Spleen (tissue), 11 donors: ENCODE results near the gene PRR5L. TPM values are rescaled to one million over a fixed set of nuclear protein-coding genes. Genes with fewer than 3 reads are reported as not detected.

Experiments used
- DNase-seq: peaks from one replicate; pipeline ENCODE4 v3.0.0-alpha.2; 2020
- H3K27ac ChIP-seq, 8 donors: fragments of 200-600 bp; sonication (generic) in 7 of 8; 1 replicate in 4 of 8; 2 replicates in 4 of 8; pipeline versions ENCODE4 v1.5.0 to v1.8.0; 2016 to 2021; ENCODE audit warnings: inconsistent platforms in 4 of 8, mild to moderate bottlenecking in 4 of 8, moderate library complexity in 1 of 8
- H3K27me3 ChIP-seq, 7 donors: fragments of 200-600 bp; sonication (generic) in 6 of 7; replicated peaks in 1 of 7; 1 replicate in 4 of 7; 2 replicates in 3 of 7; pipeline versions ENCODE4 v1.5.0 to v1.8.0; 2016 to 2021; ENCODE audit warnings: inconsistent platforms in 3 of 7, mild to moderate bottlenecking in 1 of 7
- H3K36me3 ChIP-seq, 6 donors: fragments of 200-600 bp; sonication (generic) in 5 of 6; 1 replicate in 4 of 6; 2 replicates in 2 of 6; pipeline versions ENCODE4 v1.5.0 to v1.8.0; 2016 to 2021; ENCODE audit warnings: inconsistent platforms in 2 of 6
- H3K4me1 ChIP-seq, 6 donors: fragments of 200-600 bp; sonication (generic) in 5 of 6; 1 replicate in 3 of 6; 2 replicates in 3 of 6; pipeline versions ENCODE4 v1.5.0 to v1.8.0; 2016 to 2021; ENCODE audit warnings: inconsistent platforms in 3 of 6
- H3K4me3 ChIP-seq, 8 donors: fragments of 200-600 bp; sonication (generic) in 7 of 8; 1 replicate in 4 of 8; 2 replicates in 4 of 8; pipeline versions ENCODE4 v1.5.0 to v1.8.0; 2016 to 2021; ENCODE audit warnings: inconsistent platforms in 4 of 8, mild to moderate bottlenecking in 4 of 8, moderate library complexity in 2 of 8
- H3K9me3 ChIP-seq, 8 donors: fragments of 200-600 bp; sonication (generic) in 7 of 8; 1 replicate in 4 of 8; 2 replicates in 4 of 8; pipeline versions ENCODE4 v1.5.0 to v1.8.0; 2016 to 2021; ENCODE audit warnings: inconsistent platforms in 4 of 8
- POLR2A ChIP-seq, 3 donors: fragments of 450-650 bp; IDR thresholded peaks; one replicate each; pipeline ENCODE4 v1.5.1; 2017; ENCODE audit warnings: antibody characterized with exemption in 3 of 3, mild to moderate bottlenecking in 1 of 3
- POLR2AphosphoS5 ChIP-seq, 3 donors: sonication (generic); formaldehyde crosslinking; IDR thresholded peaks; one replicate each; pipeline ENCODE4 v1.5.1; 2017; ENCODE audit warnings: antibody characterized with exemption in 3 of 3
- WGBS, 5 donors: extraction: QIAGEN DNeasy Blood & Tissue Kit in 3 of 5; methylation state at CpG; one replicate each; pipeline versions ENCODE4 v1.1.5 to v1.1.7; 2013 to 2018; 5-methylcytosine and 5-hydroxymethylcytosine counted together
- intact Hi-C: fragments of 100-400 bp; cut with DNase I; formaldehyde crosslinking; loops from one replicate; pipeline ENCODE4 v1.15.0; 2023; ENCODE audit warnings: low total_unique reads
- polyA plus RNA-seq, 3 donors: library from polyadenylated mRNA; stranded (reverse); fragments of 200-250 nt; gene quantifications; one replicate each; pipeline ENCODE4 v1.2.1, GENCODE V29; 2013
- total RNA-seq, 7 donors: library from RNA; depleted of rRNA in 3 of 7; stranded (reverse); fragments of >200 nt in 3 of 7; fragmentation: NEBNext Ultra II Directional in 4 of 7; extraction: Animal tissue kit (Norgen Biotek cat#: 25700) in 4 of 7; gene quantifications; one replicate each; pipeline versions ENCODE4 v1.1.0 to v1.2.1, GENCODE V29; 2016 to 2021
- TF ChIP-seq, protein P1 (sequence below), 11 experiments: fragments of 200-600 bp in 7 of 11; fragments of 450-650 bp in 4 of 11; sonication (generic) in 4 of 11; IDR thresholded peaks in 8 of 11; conservative IDR thresholded peaks in 3 of 11; 1 replicate in 7 of 11; 2 replicates in 4 of 11; pipeline versions ENCODE4 v1.4.0 to v1.8.0; 2016 to 2021; ENCODE audit warnings: antibody characterized with exemption in 11 of 11, inconsistent platforms in 4 of 11, mild to moderate bottlenecking in 1 of 11
- donor health status: healthy with polysubstance abuse.
- donor health status: DM: no; HTN: no; CAD: no; lungs with moderate emphysema.
- donor health status: DM: no; HTN: no; CAD: no.
- donor health status: Bipolar disorder and iron deficiency.
- donor health status: healthy.
- donor health status: DM: no; HTN: no; CAD: no.
- donor health status: DM: yes; HTN: yes; CAD: no.

Gene PRR5L
- total and polyA plus RNA-seq, 10 donors, result 10.7 to 330 (median 140) TPM

- intact Hi-C loops, result no loop called here
- no peak for DNase-seq
- 83 to 100% (median 92%) methylated on average over 1 of the region's 1 CpG for WGBS, 5 donors
- Histone ChIP-seq H3K36me3 (peaks cover 0 to 42% (median 15%) of the 10 kb centered on the region in 6 donors), H3K4me3 (no peak overlapping the region), H3K27me3 (no peaks in the 10 kb centered on the region), H3K27ac (no peak overlapping the region), H3K4me1 (peaks cover 0 to 7% (median 0%) of the 10 kb centered on the region in 6 donors), H3K9me3 (no peaks in the 10 kb centered on the region)
- no peak for TF ChIP-seq POLR2A (IDR thresholded peaks at IDR 0.05)
- peak in 1 of 3 donors; percentile 41 for TF ChIP-seq POLR2AphosphoS5 (IDR thresholded peaks at IDR 0.05)
These were observed 171.8 kb downstream of the PRR5L start for GRCh38 chr11:36467916-36468315.

DNA sequence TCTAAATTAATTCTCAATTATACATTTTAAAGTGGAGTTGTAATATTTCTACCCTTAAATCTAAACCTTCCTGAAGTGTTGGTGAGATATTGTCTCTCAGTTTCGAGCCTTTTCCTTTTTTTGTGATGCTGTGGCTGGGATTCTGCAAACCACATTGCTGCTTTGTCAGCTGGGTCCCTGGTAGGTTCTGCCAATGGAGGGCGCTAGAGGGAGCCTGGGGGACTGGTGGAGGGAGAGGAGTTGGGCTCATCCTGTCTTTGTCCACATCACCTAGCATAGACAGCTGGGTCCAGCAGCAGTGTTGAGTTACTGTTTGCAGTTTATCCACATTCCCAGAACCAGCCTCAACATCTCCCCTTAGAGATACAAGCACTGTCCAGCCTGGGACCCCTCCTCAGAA is 173.0 kb downstream of the PRR5L start:
- no peak for TF ChIP-seq POLR2AphosphoS5 (IDR thresholded peaks at IDR 0.05)
- TF ChIP-seq POLR2A (IDR thresholded peaks at IDR 0.05), result no peak
- TF ChIP-seq, protein P1, sequence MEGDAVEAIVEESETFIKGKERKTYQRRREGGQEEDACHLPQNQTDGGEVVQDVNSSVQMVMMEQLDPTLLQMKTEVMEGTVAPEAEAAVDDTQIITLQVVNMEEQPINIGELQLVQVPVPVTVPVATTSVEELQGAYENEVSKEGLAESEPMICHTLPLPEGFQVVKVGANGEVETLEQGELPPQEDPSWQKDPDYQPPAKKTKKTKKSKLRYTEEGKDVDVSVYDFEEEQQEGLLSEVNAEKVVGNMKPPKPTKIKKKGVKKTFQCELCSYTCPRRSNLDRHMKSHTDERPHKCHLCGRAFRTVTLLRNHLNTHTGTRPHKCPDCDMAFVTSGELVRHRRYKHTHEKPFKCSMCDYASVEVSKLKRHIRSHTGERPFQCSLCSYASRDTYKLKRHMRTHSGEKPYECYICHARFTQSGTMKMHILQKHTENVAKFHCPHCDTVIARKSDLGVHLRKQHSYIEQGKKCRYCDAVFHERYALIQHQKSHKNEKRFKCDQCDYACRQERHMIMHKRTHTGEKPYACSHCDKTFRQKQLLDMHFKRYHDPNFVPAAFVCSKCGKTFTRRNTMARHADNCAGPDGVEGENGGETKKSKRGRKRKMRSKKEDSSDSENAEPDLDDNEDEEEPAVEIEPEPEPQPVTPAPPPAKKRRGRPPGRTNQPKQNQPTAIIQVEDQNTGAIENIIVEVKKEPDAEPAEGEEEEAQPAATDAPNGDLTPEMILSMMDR (IDR thresholded peaks at IDR 0.05 in 8 of 11, conservative IDR thresholded peaks at IDR 0.05 in 3 of 11), result peak in 1 of 11 experiments; percentile 16
- Histone ChIP-seq H3K36me3 (peaks cover 0 to 31% (median 9%) of the 10 kb centered on the region in 6 donors), H3K27me3 (no peaks in the 10 kb centered on the region), H3K9me3 (no peaks in the 10 kb centered on the region), H3K27ac (no peak overlapping the region), H3K4me1 (no peaks in the 10 kb centered on the region), H3K4me3 (no peak overlapping the region)
- intact Hi-C loops, result no loop called here
- no peak for DNase-seq
- WGBS, 5 donors, result 53 to 71% (median 55%) methylated on average over 2 of the region's 2 CpGs

GRCh38 chr11:36469881-36470802 is 174.1 kb downstream of the PRR5L start:
- Histone ChIP-seq H3K9me3 (no peaks in the 10 kb centered on the region), H3K36me3 (peaks cover 0 to 24% (median 7%) of the 10 kb centered on the region in 6 donors), H3K27ac (no peak overlapping the region), H3K27me3 (no peaks in the 10 kb centered on the region), H3K4me1 (no peaks in the 10 kb centered on the region), H3K4me3 (no peak overlapping the region)
- TF ChIP-seq POLR2AphosphoS5 (IDR thresholded peaks at IDR 0.05), result no peak
- no peak for TF ChIP-seq POLR2A (IDR thresholded peaks at IDR 0.05)
- TF ChIP-seq, protein P1 (IDR thresholded peaks at IDR 0.05 in 8 of 11, conservative IDR thresholded peaks at IDR 0.05 in 3 of 11), result no peak
- no peak for DNase-seq
- 54 to 74% (median 63%) methylated on average over 5 of the region's 5 CpGs for WGBS, 5 donors
- intact Hi-C loops, result no loop called here

DNA sequence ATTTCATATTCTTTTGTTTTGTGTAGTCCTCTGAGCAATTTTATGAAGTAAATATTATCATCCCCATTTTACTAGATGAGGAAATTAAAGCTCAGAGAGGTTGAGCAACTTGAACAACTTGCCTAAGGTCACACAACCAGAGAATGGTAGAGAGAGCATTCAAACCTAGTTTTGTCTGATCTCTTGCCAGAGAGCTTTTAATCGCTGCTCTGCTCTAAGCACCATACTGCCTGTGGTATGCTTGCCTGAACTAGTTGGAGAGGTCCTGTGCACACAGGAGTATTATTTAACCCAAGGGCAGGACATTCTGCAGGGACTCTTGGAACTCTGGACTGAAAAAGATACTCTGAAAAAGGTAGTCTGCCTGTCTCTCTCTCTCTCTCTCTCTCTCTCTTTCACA is 175.5 kb downstream of the PRR5L start:
- Histone ChIP-seq H3K36me3 (peaks cover 0 to 10% (median 4%) of the 10 kb centered on the region in 6 donors), H3K27me3 (no peaks in the 10 kb centered on the region), H3K27ac (no peak overlapping the region), H3K9me3 (no peaks in the 10 kb centered on the region), H3K4me3 (no peak overlapping the region), H3K4me1 (no peaks in the 10 kb centered on the region)
- no peak for DNase-seq
- intact Hi-C loops, result no loop called here
- WGBS, 5 donors, result 85 to 100% (median 93%) methylated on average over 1 of the region's 1 CpG
- TF ChIP-seq POLR2AphosphoS5 (IDR thresholded peaks at IDR 0.05) (no peak), POLR2A (IDR thresholded peaks at IDR 0.05) (no peak)
- TF ChIP-seq, protein P1 (IDR thresholded peaks at IDR 0.05 in 8 of 11, conservative IDR thresholded peaks at IDR 0.05 in 3 of 11), result no peak
